RWPE1 (cell line): ENCODE measurements around the gene CEP68.
A peak's percentile ranks its signal among the peaks of the same experiment; 100 is the strongest.

Source experiments
- CTCF ChIA-PET: fragments of 350-600 bp; sonication (Branson Sonifier 250); formaldehyde crosslinking; extraction: SDS; loops from one replicate; lab custom pipeline; 2021; lab: Yijun Ruan, JAX
- POLR2A ChIA-PET: fragments of 400-600 bp; formaldehyde crosslinking; extraction: SDS; loops from one replicate; lab custom pipeline; 2020; ENCODE audit warnings: antibody characterized with exemption; ENCODE audit not compliant: low non-redundant PET; lab: Yijun Ruan, JAX
- DNase-seq: peaks from one replicate; pipeline ENCODE4 v3.0.0; 2012; ENCODE audit warnings: low spot score
- H3K27ac ChIP-seq: fragments of 450-650 bp; 2 replicates; pipeline ENCODE4 v1.5.1; 2017
- TF ChIP-seq, protein P1 (sequence below): fragments of 450-650 bp; conservative IDR thresholded peaks from 2 replicates; pipeline ENCODE4 v1.5.1; 2017; ENCODE audit warnings: low read depth, mild to moderate bottlenecking

CEP68 gene

DNA sequence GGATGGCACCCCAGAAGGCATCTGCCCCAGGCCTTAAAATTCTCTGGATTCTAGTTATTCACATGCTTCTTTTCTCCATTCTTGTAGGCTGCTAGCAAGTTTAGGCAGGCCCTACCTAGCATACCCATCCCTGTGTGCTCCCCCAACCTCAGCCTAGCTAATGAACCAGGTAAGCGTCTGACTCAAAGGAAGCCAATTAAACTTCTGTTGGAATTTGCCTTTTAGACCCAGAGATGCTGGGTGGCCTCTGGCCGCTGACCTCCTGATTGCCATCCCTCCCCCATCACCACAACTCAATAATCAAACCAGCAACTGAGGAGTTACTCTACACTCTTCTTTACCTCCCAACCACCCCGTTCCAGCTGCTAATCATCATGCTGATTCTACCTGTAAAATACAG, 19.0 kb upstream of the CEP68 start:
- no peak overlapping the region for H3K27ac ChIP-seq
- TF ChIP-seq, protein P1, sequence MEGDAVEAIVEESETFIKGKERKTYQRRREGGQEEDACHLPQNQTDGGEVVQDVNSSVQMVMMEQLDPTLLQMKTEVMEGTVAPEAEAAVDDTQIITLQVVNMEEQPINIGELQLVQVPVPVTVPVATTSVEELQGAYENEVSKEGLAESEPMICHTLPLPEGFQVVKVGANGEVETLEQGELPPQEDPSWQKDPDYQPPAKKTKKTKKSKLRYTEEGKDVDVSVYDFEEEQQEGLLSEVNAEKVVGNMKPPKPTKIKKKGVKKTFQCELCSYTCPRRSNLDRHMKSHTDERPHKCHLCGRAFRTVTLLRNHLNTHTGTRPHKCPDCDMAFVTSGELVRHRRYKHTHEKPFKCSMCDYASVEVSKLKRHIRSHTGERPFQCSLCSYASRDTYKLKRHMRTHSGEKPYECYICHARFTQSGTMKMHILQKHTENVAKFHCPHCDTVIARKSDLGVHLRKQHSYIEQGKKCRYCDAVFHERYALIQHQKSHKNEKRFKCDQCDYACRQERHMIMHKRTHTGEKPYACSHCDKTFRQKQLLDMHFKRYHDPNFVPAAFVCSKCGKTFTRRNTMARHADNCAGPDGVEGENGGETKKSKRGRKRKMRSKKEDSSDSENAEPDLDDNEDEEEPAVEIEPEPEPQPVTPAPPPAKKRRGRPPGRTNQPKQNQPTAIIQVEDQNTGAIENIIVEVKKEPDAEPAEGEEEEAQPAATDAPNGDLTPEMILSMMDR = no peak
- ChIA-PET CTCF (interaction anchor here (1.7 kb wide), 1 partner anchor 119 kb away, joined by 5 read pairs; no protein-coding TSS in a partner anchor), POLR2A (no interaction called here)
- DNase-seq = peak; percentile 26

DNA sequence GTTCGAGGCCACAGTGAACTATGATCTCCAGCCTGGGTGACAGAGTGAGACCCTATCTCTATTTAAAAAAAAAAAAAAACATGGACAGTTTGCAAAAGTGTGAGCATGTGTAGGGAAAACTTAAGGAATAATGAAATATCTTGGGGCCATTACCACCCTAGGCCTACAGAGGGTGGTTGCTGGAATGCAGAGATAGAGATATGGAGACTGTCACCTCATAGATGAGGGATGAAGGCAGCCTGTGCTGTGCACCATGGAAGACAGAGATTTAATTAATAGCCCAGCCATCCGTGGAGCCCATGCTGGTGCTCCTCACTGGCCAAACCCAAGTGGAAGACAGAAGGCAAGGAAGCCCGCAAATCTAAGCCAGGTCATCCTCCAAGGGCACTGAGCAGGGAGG, 16.6 kb upstream of the CEP68 start:
- ChIA-PET POLR2A (no interaction called here), CTCF (no interaction called here)
- TF ChIP-seq, protein P1 = no peak
- no peak overlapping the region for H3K27ac ChIP-seq
- no peak for DNase-seq

DNA sequence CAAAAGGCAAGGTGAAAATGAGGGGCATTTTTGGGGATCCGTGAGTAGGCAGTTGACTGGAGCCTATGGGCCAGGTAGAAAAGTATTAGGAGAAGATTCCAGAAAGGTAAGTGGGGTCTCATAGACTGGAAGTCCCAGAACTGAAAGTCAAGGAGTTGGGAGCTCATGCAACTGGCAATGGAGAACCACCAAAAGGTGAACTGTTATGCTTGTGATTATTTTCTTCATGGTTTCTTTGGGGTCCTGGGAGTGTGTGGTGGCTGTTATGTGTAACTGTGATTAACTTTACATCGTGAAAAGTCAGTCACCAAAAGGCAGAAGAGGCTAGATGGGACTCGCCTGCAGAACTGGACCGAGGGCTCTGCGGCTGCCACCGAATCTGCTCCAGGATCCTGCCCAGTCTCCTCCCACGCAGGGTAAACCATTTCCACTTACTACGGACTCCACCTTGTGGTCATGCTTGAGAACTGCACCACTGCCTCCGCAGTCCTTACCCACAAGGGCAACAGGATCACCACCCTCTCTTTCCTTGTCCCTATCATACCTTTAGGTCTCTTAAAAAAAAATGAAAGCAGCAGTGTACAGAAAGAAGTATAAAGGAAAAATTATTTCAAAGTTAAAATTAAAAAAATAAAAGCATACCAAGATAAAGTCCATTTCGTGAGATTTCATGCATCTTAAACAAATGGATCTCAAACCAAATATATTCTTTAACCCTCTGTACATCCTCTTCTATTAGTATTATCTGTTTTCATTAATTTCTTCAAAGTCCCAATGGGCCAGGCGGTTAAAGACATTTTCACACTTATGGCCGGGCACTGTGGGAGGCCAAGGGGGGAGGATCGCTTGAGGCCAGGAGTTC, 15.6 kb upstream of the CEP68 start:
- TF ChIP-seq, protein P1 = peak; percentile 95
- CTCF ChIA-PET = interaction anchor here (0.6 to 1.0 kb wide), 3 partner anchors 118 to 458 kb away, joined by 3 to 15 read pairs (median 4); no protein-coding TSS in a partner anchor
- H3K27ac ChIP-seq = no peak overlapping the region
- POLR2A ChIA-PET = no interaction called here
- peak; percentile 86 for DNase-seq

DNA sequence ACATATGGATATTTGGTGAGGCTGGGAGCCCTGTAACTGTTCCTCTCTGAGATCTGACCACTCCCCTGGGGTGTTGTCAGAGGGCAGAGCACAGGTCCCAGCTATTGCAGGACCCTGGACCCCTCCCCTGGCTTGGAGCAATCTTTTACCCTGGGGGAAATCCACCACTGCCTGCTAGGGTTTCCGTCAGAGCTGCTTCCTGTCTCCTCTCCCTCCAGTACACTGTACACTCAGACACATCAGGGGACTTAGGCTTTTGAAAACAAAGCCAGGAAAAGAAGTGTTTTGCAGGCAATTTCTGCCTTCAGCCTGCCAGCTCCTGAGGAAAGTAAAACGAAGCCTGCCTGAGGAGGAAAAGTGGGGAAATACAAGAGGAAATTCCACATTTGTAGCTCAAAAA, 13.2 kb upstream of the CEP68 start:
- ChIA-PET CTCF (interaction anchor here (1.1 kb wide), 1 partner anchor 125 kb away, joined by 6 read pairs; no protein-coding TSS in a partner anchor), POLR2A (no interaction called here)
- DNase-seq = no peak
- H3K27ac ChIP-seq = no peak overlapping the region
- TF ChIP-seq, protein P1 = no peak

DNA sequence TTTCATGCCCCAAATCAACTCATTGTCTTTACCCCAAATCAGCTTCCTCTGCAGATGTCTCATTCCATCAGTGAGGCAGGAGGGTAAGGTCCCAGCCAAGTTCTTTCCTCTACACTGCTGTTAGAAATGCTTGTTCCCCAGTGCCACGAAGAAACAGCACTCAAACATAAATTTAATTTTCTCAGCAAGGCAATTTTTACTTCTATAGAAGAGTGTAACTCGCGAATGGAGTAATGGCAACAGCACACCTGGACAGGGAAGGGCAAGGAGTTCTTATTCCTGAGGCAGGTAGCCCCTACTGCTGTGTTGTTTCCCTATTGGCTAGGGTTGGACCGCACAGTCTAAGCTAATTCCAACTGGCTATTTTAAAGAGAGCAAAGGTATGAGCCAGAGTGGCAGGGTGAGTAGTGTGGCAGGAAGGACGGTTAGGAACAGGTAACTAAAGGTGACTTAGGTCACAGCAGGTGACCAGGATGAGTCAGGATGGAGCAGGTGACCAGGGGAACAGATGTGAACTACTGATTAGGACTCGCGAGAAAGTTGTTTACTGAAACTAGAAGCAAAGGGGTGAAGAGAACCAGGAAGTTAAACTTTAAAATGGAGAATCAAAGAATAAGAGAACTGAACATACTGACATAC, 12.0 kb upstream of the CEP68 start:
- DNase-seq = no peak
- TF ChIP-seq, protein P1 = no peak
- POLR2A ChIA-PET = no interaction called here
- CTCF ChIA-PET = interaction anchor here (0.6 kb wide), 1 partner anchor 892 kb away, joined by 5 read pairs; no protein-coding TSS in a partner anchor
- H3K27ac ChIP-seq = no peak overlapping the region

DNA sequence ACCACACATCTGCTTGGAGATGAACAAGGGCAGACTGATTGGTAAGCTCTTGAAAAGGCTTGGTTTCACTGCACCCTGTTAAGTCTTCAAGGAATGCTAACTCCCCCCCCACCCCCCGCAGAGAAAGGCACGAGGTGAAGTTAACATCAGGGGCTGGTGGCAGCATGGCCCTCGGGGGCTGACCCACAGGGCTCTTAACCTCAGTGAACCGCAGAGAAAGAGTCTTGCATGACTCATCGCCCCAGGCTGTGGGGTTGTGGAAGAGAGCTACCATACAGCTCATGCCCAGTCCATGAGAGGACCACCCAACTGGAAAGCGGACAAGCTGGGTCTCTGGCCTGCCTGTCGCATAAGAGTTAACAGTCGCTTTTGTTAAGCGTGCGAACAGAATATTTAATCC, 10.6 kb upstream of the CEP68 start:
- no peak overlapping the region for H3K27ac ChIP-seq
- TF ChIP-seq, protein P1 = no peak
- ChIA-PET POLR2A (no interaction called here), CTCF (interaction anchor here (0.6 kb wide), 1 partner anchor 23 kb away, joined by 3 read pairs; no protein-coding TSS in a partner anchor)
- DNase-seq = no peak
